Naive B cell (primary cell): Measurements from ENCODE around the gene ASTN2. TPM values are rescaled to one million over a fixed set of nuclear protein-coding genes. Genes with fewer than 3 reads are reported as not detected.
"Not testable (repeated sequence)": the region's sequence is repeated elsewhere in the genome, so short reads cannot be mapped to it uniquely, and the experiment has no call there.

Experiments
- ATAC-seq, 2 donors: fragments of 150-1000 bp; cut with Tn5 transposase; 2 replicates each; pipeline ENCODE4 v1.10.0; 2021; ENCODE audit warnings: low read depth in 2 of 2, mild to moderate bottlenecking in 2 of 2, moderate library complexity in 2 of 2
- DNase-seq: peaks from one replicate; pipeline ENCODE4 v3.0.0; 2022
- H3K27ac Mint-ChIP-seq, 6 donors: one replicate each; pipeline ENCODE4 v1.8.0; 2020 to 2022; ENCODE audit warnings: mild to moderate bottlenecking in 6 of 6, mixed read lengths in 6 of 6, moderate library complexity in 5 of 6, inconsistent platforms in 2 of 6
- H3K27me3 Mint-ChIP-seq, 3 donors: one replicate each; pipeline ENCODE4 v1.8.0; 2021 to 2022; ENCODE audit warnings: mixed read lengths in 3 of 3, mild to moderate bottlenecking in 1 of 3
- H3K36me3 Mint-ChIP-seq, 2 donors: one replicate each; pipeline ENCODE4 v1.8.0; 2020 to 2022; ENCODE audit warnings: mixed read lengths in 2 of 2, inconsistent platforms in 1 of 2, mild to moderate bottlenecking in 1 of 2
- H3K4me1 Mint-ChIP-seq, 3 donors: one replicate each; pipeline ENCODE4 v1.8.0; 2020 to 2022; ENCODE audit warnings: mixed read lengths in 3 of 3, inconsistent platforms in 1 of 3, mild to moderate bottlenecking in 1 of 3, moderate library complexity in 1 of 3
- H3K4me3 Mint-ChIP-seq, 8 donors: one replicate each; pipeline ENCODE4 v1.8.0; 2020 to 2022; ENCODE audit warnings: mild to moderate bottlenecking in 8 of 8, mixed read lengths in 8 of 8, moderate library complexity in 8 of 8, inconsistent platforms in 2 of 8
- H3K9me3 Mint-ChIP-seq, 7 donors: one replicate each; pipeline ENCODE4 v1.8.0; 2020 to 2022; ENCODE audit warnings: mixed read lengths in 7 of 7, mild to moderate bottlenecking in 5 of 7, inconsistent platforms in 2 of 7, moderate library complexity in 1 of 7
- polyA plus RNA-seq, 6 donors: library from polyadenylated mRNA; unstranded; fragments of 300-500 nt; fragmentation: Illumina TruSeq; gene quantifications; one replicate each; pipeline ENCODE4 v1.2.3, GENCODE V29; 2021; ENCODE audit warnings: low read depth in 6 of 6

Gene ASTN2
- polyA plus RNA-seq, 6 donors from 2014 or later = 0.89 to 2.5 (median 1.5) TPM; not detected in 1

DNA sequence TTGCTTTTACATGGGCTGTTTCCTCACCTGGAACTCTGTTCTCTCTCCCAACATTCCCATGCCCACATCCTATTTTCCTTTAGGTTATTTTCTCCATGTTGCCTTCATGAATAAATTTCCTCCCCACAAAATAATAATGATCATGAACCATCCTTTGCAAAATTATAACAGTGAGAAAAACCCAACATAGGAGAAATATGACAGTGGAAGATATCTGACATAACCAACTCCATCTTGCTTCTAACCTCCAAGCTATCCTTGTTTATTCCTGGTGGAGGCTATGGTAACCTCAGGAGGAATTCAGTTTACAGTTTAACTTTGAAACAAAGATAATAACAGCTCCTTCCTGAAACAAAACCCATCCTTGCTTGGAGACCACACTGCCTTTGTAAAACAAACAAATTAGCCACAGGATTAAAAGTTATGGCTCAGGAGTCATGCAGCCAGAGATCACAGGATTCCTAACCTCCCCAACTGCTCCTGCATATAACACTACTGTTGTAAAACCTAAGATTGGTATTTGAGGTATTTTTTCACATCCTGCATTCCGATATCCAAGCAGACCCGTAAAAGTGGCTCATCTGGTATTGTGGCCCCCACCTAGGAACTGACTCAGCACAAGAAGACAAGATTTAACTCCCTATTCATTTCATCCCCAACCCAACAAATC, 515.4 kb downstream of the ASTN2 start:
- no peaks in the 10 kb centered on the region for H3K27me3 Mint-ChIP-seq
- no peak overlapping the region for H3K4me3 Mint-ChIP-seq

DNA sequence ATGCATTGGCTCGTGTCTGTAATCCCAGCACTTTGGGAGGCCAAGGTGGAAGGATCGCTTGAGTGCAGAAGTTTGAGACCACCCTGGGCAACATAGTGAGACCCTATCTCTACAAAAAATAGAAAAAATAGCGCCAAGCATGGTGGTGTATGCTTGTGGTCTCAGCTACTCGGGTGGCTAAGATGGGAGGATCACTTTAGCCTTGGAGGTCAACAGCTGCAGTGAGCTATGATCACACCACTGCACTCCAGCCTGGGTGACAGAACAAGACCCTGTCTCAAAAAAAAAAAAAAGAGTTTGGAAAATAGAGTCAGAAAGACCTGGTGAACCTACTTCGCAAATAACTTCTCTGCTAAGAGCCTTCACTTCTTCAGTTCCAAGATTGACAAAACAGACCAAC, 516.7 kb downstream of the ASTN2 start:
- ATAC-seq, H3K36me3 Mint-ChIP-seq, H3K4me1 Mint-ChIP-seq: not testable (repeated sequence)

More for the DNA sequence above, 515.4 kb downstream of the ASTN2 start:
- peaks cover 7 to 25% (median 14%) of the 10 kb centered on the region in 7 donors for H3K9me3 Mint-ChIP-seq
- ATAC-seq (no peak), DNase-seq (no peak)
- H3K27ac Mint-ChIP-seq = no peak overlapping the region
- no peaks in the 10 kb centered on the region for H3K36me3 Mint-ChIP-seq
- H3K4me1 Mint-ChIP-seq = no peaks in the 10 kb centered on the region

DNA sequence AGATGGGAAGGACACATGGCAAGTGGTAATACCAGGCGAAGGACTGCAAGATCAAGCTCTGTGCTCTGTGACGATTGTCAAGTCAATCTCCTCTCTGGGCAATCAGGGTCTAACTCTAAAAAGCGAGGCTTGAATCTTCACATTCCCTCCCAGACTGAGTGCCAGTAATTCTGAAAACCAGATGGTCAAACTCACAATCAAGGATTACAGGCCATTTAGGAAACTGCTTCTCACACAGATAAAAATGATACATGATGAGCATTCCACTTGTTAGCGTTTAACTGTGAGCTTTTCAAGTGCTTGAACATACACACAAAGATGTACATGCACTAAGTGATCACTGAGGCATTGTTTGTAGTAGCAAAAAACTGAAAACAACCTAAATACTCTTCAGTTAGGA, 517.7 kb downstream of the ASTN2 start:
- no peaks in the 10 kb centered on the region for H3K27me3 Mint-ChIP-seq
- H3K27ac Mint-ChIP-seq = no peak overlapping the region
- H3K36me3 Mint-ChIP-seq = no peaks in the 10 kb centered on the region
- no peak overlapping the region for H3K4me3 Mint-ChIP-seq
- ATAC-seq (no peak), DNase-seq (no peak)
- peaks cover 5 to 30% (median 11%) of the 10 kb centered on the region in 7 donors for H3K9me3 Mint-ChIP-seq
- H3K4me1 Mint-ChIP-seq = no peaks in the 10 kb centered on the region

More for the DNA sequence above, 516.7 kb downstream of the ASTN2 start:
- H3K4me3 Mint-ChIP-seq, H3K27ac Mint-ChIP-seq, H3K27me3 Mint-ChIP-seq, DNase-seq: not testable (repeated sequence)
- peaks cover 5 to 26% (median 14%) of the 10 kb centered on the region in 7 donors for H3K9me3 Mint-ChIP-seq

DNA sequence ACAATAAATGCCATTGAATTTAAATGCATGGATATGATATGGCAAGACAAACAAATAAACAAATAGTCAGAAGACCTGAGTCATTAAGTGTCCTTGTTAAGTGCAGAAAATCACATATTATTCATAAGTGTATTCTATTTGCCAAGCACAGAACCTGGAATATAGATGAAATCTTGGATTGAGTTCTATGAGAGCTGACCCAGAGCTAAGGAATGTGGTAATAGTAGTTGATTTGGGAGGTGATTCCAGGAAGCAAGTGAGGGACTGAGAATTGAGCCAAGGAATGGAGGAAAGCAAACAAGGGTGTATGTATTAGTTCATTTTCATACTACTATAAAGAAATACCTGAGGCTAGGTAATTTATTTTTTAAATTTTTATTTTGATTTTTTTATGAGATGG, 518.9 kb downstream of the ASTN2 start:
- ATAC-seq (no peak), DNase-seq (no peak)
- Mint-ChIP-seq H3K4me1 (no peaks in the 10 kb centered on the region), H3K9me3 (peaks cover 5 to 28% (median 11%) of the 10 kb centered on the region in 7 donors), H3K36me3 (no peaks in the 10 kb centered on the region), H3K4me3 (no peak overlapping the region), H3K27ac (no peak overlapping the region), H3K27me3 (no peaks in the 10 kb centered on the region)

DNA sequence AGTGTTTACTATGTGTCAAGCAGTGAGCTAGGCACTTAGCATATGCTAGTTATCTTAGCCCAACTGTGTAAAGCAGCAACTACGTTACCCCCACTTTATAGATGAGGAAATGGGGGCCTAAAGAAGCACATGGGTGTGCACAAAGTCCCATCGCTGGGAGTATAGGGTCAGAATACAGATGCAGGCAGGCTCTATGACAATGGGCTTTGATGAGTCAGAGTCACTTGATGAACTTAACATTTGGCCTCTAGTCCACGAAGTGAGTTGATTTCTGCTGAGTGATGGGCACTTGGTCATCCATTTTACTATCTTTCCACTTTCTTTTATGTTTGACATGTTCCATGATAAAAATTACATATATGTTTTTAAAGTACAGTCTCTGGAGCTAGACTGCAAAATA, 523.4 kb downstream of the ASTN2 start:
- no peak overlapping the region for H3K4me3 Mint-ChIP-seq
- H3K27me3 Mint-ChIP-seq = no peaks in the 10 kb centered on the region
- no peak for ATAC-seq
- peaks cover 0 to 14% (median 2%) of the 10 kb centered on the region in 7 donors for H3K9me3 Mint-ChIP-seq
- no peaks in the 10 kb centered on the region for H3K4me1 Mint-ChIP-seq
- H3K27ac Mint-ChIP-seq = no peak overlapping the region
- no peaks in the 10 kb centered on the region for H3K36me3 Mint-ChIP-seq
- DNase-seq = no peak

DNA sequence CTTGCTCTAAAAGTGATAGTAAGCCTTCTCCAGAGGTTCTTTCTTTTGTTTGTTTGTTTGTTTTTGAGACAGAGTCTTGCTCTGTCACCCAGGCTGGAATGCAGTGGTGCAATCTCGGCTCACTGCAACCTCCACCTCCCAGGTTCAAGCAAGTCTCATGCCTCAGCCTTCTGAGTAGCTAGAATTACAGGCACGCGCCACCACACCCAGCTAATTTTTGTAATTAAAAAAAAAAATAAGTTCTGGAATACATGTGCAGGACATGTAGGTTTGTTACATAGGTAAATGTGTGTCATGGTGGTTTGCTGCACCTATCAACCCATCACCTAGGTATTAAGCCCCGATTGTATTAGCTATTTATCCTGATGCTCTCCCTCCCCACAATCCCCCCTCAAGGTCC, 526.4 kb downstream of the ASTN2 start:
- not testable (repeated sequence) for H3K27me3 Mint-ChIP-seq, H3K27ac Mint-ChIP-seq, DNase-seq, ATAC-seq, H3K36me3 Mint-ChIP-seq, H3K4me3 Mint-ChIP-seq, H3K4me1 Mint-ChIP-seq
- H3K9me3 Mint-ChIP-seq = peaks cover 0 to 11% (median 2%) of the 10 kb centered on the region in 7 donors

DNA sequence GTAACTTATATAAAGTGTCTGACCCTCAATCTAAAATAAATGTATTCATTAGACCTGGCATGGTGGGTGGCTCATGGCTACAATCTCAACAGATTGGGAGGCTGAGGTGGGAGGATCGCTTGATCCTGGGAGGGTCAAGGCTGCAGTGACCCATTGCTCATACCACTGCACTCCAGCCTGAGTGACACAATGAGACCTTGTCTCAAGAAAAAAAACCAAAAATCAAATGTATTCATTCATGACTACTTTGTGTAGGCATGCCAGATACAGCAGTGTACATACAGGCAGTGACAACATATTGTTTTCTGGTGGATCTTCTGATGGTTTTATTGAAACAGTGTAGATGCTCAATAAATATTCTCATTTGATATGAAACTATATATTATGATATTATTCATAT, 526.8 kb downstream of the ASTN2 start:
- H3K27ac Mint-ChIP-seq = no peak overlapping the region
- no peaks in the 10 kb centered on the region for H3K27me3 Mint-ChIP-seq
- H3K36me3 Mint-ChIP-seq = no peaks in the 10 kb centered on the region
- DNase-seq = no peak
- H3K4me3 Mint-ChIP-seq = no peak overlapping the region
- H3K4me1 Mint-ChIP-seq = no peaks in the 10 kb centered on the region
- no peak for ATAC-seq
- peaks cover 0 to 9% (median 2%) of the 10 kb centered on the region in 7 donors for H3K9me3 Mint-ChIP-seq

DNA sequence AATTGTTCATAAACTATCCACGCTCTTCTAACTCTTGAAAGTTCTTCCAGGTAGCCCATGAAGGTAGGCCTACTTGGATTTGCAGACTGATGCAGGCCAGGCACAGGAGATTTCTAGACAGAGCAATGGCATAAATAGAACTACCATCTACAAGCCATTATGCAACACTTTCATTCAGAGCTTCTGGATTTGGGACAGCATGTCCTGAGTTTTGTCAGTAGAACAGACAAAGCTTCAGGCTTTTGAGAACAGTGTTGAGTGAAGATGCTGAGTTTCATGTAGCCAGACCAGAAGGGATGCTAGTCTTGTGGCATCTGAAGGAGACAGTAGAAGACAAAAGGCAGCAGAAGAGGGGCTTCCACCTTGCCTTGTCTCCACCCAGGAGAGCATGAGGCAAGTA, 531.2 kb downstream of the ASTN2 start:
- Mint-ChIP-seq H3K4me3 (no peak overlapping the region), H3K27me3 (no peaks in the 10 kb centered on the region), H3K4me1 (no peaks in the 10 kb centered on the region), H3K27ac (no peak overlapping the region), H3K36me3 (no peaks in the 10 kb centered on the region), H3K9me3 (peaks cover 1 to 14% (median 5%) of the 10 kb centered on the region in 7 donors)
- no peak for DNase-seq
- no peak for ATAC-seq

DNA sequence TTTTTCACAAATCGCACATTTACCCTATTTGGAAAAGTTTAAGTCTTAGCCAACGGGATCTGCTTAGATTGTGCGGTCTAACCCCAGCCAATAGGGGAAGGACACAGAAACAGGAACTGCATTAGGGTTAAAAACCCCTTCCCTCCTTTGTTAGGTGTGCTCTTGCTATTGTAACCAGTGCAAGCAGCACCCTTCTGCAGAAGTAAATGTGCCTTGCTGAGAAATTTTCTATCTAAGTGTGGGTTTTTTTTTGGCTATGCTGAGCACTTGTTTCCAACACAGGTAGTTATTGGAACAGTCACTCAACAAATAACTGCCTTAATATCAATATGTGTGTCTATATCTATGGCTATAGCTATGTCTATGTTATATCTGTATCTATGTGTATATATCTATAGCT, 537.8 kb downstream of the ASTN2 start:
- H3K4me3 Mint-ChIP-seq = no peak overlapping the region

DNA sequence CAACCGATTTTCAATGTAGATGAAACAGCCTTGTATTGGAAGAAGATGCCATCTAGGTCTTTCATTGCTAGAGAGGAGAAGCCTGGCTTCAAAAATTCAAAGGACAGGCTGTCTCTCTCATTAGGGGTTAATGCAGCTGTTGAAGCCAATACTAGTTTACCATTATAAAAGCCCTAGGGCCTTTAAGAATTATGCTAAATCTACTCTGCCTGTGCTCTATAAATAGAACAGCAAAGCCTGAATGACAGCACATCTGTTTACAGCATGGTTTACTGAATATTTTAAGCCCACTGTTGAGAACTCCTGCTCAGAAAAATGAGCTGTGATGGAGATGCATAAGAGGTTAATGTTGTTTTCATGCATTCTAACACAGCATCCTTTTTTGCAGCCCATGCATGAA, 539.3 kb downstream of the ASTN2 start:
- H3K4me3 Mint-ChIP-seq = no peak overlapping the region
- H3K27me3 Mint-ChIP-seq = peaks cover 0 to 3% (median 0%) of the 10 kb centered on the region in 3 donors
- ATAC-seq (no peak), DNase-seq (no peak)
- no peaks in the 10 kb centered on the region for H3K4me1 Mint-ChIP-seq
- peaks cover 12 to 37% (median 21%) of the 10 kb centered on the region in 7 donors for H3K9me3 Mint-ChIP-seq
- peaks cover 0 to 14% of the 10 kb centered on the region in 2 donors for H3K36me3 Mint-ChIP-seq
- no peak overlapping the region for H3K27ac Mint-ChIP-seq

More for the DNA sequence above, 537.8 kb downstream of the ASTN2 start:
- no peaks in the 10 kb centered on the region for H3K4me1 Mint-ChIP-seq
- DNase-seq = no peak
- H3K27me3 Mint-ChIP-seq = peaks cover 0 to 3% (median 0%) of the 10 kb centered on the region in 3 donors
- no peak for ATAC-seq
- peaks cover 12 to 37% (median 23%) of the 10 kb centered on the region in 7 donors for H3K9me3 Mint-ChIP-seq
- H3K27ac Mint-ChIP-seq = no peak overlapping the region
- peaks cover 0 to 14% of the 10 kb centered on the region in 2 donors for H3K36me3 Mint-ChIP-seq

DNA sequence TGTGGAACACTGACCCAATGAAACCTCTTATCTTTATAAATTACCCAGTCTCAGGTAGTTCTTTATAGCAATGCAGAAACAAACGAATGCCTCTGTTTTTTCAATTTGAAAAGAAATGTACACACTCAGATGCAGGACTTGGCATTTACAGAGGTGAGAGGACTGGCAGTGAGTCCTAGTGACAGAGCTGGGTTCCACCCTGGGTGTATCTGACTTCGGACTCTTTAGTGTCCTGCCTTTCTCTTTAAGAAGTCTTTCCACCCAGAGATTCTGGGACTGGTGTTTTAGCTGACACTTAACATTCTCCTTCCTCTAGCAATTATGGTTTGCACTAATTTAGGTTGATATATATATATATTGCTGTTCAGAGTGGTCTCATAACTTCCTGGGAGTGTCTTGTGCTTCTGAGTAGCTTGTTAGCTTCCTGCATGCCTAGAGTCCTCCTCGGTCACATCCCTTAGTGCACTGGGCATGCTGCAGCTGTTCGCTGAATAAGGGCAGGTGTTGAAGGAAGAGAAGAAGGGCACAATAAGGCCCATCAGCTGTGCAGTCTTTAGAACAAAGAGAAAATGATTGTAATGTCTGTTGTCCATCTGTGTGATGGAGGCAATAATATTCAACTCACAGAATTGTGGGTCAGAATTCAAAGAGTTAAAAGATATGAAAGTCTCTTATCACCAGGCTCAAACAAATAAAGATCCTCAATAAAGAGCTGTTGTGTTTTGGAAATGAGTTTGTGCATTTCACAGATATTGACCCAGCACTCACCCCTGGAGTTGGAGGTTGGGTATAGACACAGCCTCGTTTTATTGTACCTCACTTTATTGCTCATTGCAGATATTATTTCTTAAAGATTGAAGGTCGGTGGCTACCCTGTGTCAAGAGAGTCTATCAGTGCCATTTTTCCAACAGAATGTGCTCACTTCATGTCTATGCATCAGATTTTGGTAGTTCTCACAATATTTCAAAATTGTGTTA, 540.6 kb downstream of the ASTN2 start:
- no peak for ATAC-seq
- no peak overlapping the region for H3K4me3 Mint-ChIP-seq

DNA sequence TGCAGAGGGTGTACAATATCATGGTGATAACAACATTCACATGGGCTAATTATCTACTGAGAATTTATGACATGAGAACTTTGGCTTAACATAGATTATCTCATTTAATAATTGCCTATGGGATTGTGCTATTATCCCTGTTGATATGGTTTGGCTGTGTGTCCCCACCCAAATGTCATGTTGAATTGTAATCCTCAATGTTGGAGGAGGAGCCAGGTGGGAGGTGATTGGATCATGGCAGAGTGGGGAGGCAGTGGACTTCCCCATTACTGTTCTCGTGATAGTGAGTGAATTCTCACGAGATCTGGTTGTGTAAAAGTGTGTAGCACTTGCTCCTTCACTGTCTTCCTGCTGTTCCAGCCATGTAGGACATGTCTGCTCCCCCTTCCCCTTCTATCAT, 541.4 kb downstream of the ASTN2 start:
- no peak overlapping the region for H3K4me3 Mint-ChIP-seq
- H3K4me1 Mint-ChIP-seq = no peaks in the 10 kb centered on the region
- H3K27ac Mint-ChIP-seq = no peak overlapping the region
- H3K9me3 Mint-ChIP-seq = peaks cover 12 to 30% (median 19%) of the 10 kb centered on the region in 7 donors
- peaks cover 0 to 3% (median 0%) of the 10 kb centered on the region in 3 donors for H3K27me3 Mint-ChIP-seq
- peaks cover 0 to 14% of the 10 kb centered on the region in 2 donors for H3K36me3 Mint-ChIP-seq
- no peak for DNase-seq
- ATAC-seq = no peak

More for the DNA sequence above, 540.6 kb downstream of the ASTN2 start:
- Mint-ChIP-seq H3K27me3 (peaks cover 0 to 3% (median 0%) of the 10 kb centered on the region in 3 donors), H3K36me3 (peaks cover 0 to 14% of the 10 kb centered on the region in 2 donors), H3K9me3 (peaks cover 12 to 34% (median 19%) of the 10 kb centered on the region in 7 donors), H3K27ac (no peak overlapping the region), H3K4me1 (no peaks in the 10 kb centered on the region)
- DNase-seq = no peak

DNA sequence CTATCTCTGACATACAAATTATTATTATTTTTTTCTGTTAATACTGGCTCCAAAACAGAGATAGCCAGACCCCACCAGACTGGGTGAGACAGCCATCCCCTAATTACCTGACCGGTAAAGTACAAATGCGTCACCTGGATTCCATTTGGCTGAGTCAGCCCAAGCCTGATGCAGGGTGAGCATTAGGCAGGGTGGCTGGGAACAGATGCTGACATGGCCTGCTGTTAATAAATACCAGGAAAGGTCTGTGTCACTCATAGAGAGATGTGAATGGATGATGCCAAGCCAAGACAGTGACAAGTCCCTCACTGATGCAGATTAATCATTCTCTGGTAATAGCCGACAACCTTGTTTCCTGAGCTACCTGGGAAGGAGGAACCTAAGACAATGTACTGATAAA, 544.3 kb downstream of the ASTN2 start:
- no peak for ATAC-seq
- no peaks in the 10 kb centered on the region for H3K36me3 Mint-ChIP-seq
- H3K27me3 Mint-ChIP-seq = peaks cover 0 to 3% (median 0%) of the 10 kb centered on the region in 3 donors
- H3K4me1 Mint-ChIP-seq = peaks cover 0 to 3% (median 0%) of the 10 kb centered on the region in 3 donors
- peaks cover 0 to 5% (median 4%) of the 10 kb centered on the region in 7 donors for H3K9me3 Mint-ChIP-seq
- H3K27ac Mint-ChIP-seq = no peak overlapping the region
- no peak for DNase-seq
- no peak overlapping the region for H3K4me3 Mint-ChIP-seq
